ENCODE data around the gene FGF14.

FGF14 gene

DNA sequence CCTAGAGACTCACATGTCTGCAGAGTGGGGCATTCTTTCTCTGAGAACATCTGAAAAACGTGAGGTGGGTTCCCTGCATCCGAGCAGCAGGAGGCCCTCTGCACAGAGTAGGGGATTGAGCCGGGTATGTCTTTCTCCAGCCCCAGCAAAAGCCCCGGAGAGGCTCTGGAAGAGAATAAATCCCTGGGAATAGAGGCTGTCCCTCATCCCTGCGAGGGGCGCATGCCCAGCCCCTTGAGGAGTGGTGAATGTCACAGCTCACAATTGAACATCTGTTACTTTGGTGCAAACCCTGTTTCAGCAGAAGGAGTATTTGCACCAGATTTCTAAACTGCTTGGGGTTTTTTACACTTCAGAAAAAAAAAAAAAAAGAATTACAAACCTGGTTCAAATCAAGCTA, 164.6 kb downstream of the FGF14 start:
- peak; percentile 83 for DNase-seq

DNA sequence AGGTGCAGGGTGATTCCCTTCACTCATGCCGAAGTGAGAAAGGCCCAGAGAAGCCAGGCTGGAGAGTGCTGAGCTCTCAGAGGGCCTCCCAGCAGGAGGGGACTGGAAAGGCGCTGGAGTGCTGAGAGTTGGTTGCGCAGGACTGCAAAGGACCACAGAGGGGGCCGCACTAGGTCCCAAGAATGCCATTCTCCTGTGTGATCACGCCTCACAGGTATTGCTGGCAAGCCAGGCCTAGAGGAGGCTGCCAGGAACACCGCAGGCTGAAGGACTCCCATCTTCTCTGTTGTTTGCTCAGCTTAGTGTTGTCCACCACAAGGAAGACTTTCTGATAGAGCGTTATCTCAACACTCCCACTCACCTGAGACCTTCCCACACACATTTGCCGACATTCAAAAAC, 165.0 kb downstream of the FGF14 start:
- no peak for DNase-seq

DNA sequence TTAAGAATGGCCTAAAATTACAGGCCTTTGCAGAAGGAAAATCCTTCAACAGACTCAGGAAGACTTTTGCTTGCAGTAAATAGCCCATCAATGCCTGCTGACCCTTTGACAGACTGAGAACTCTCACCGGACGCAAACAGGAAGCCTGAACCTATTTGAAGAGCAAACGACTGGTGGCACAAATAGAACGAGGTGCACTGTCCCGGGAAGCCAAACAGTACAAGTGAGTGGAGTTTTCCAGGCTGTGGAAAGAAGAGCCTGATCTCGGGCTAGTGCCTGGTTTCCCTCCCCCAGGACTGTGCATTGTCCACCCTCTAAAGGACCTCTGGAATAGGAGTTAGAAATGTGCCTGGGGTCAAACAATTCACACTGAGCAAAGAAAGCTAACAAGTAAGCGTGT, 165.5 kb downstream of the FGF14 start:
- DNase-seq, result no peak

DNA sequence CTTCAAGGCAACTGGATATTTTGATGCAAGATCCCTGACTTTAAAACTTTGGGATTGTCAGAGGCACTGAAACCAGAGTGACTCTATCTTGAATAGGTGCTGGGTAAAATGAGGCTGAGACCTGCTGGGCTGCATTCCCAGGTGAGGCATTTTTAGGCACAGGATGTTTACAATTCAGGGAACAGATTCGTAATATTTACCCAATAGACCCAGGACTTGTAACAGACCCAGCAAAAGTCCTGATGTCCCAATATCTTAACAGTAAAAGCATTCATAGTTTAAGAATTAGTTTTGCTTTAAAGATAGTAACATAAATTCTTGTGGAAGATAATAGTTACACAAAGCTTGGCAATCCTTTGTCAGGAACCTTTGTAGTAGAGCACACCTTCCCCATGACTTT, 166.2 kb downstream of the FGF14 start:
- no peak for DNase-seq

DNA sequence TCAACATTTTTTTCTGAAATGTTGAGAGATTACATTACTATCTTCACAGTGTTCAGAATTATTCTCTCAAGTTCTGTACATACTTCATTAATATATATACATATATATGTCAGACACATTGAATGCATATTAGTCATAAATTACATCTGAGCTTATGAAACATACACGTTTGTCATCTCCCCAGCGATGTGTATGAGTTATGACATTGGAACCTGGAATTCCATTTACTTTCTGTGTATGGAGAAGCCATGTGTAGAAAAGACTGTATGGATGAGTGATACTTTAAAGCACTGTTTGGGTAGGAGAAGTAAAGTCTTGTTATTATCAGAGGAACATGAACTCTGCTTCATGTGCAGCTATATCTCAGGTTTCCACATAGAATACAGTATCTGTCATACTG, 167.2 kb downstream of the FGF14 start:
- no peak for DNase-seq

DNA sequence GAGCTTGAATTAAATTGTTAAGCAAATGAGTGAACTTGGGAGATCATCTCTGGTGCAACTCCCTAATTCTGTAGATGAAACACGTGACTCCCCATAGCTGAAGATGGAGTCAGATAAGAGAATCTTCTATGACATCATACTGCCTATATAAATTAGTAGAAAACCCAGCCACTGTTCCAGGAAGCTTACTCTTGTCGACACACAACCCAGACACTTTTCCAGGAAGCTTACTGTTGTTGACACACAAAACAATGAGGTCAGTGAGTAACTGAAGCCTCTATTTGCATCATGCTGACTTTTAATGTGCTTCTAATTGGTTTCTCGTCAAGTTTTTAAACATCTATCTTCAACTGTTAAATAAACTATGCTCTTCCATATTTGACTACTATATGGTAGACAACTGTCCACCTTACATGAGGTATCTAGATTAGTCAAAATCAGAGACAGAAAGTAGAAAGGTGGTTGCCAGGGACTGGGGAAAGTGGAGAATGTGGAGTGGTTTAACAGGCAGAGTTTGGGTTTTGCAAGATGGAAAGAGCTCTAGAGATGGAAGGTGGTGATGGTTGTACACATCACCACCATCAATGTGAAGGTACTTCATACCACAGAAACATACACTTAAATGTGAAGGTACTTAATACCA, 168.2 kb downstream of the FGF14 start:
- no peak for DNase-seq

DNA sequence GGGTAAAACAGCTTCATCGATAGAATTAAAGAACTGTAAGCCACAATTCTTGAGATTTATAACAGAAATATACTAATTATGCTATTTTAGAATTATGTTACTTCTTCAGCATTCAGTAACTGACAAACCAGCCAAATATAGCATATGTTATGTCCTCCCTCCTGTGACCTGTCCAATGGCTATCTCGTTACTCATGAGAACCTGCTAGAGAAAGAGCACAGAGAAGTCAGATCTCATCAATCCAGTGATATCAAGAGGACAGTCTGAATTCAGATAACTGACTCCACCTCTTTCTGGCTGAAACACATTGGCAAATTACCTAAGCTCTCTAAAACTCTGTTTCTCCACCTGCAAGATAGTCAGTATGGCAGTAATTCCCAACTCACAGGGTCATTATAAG, 170.4 kb downstream of the FGF14 start:
- DNase-seq, result no peak

DNA sequence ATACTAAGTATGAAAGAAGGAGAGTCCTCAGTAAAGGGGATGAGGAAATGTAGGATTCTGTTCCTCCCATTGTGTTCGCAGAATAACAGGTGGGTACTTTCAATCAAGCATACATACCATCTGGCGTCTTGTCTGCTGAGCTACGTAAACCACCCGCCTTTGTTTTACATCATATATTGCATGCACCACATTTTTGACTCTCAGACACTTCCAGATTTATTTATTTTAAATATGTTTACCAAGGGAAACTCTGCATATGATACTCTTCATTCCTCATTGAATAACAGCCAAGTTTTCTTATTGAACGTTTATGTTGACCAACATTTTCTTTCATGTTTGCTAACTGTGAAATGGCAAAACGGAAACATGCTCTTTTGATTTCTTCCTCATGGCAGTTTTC, 174.1 kb downstream of the FGF14 start:
- DNase-seq, result peak; percentile 93

DNA sequence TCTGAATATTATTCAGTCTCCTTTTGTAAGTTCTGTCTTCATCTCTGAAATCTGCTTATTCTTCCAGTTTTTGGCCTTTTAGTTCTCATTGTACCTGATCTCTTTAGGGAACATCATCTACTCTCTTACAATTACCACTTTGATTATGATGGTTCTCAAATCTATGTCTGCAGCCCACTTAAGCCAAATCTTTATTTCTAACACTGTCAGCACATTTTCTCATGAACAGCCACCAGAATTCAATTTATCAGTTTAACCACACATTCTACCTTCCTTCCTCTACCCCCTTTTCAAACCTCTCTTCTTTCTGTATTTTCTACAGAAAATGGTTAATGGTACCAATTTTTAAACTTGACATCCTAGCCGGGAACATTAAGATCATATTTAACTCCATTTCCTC, 175.3 kb downstream of the FGF14 start:
- no peak for DNase-seq

DNA sequence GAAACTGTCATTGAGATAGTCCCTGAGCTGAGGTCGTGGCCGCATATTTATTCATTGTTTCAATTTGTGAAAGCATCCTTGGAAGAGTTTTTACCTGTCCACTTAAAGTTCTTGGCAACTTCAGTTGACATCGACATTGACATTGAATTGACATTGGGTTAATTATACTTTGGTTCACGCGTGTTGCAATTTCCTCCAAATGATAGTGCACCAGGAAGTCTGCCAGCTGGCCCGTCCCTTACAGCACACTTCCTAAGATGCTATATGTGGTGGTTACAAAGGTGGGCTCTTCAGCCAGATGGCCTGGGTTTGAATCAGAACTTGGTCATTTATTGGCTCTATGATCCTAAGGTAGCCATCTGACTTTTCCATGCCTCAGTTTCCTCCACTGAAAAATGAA, 176.0 kb downstream of the FGF14 start:
- DNase-seq, result no peak

DNA sequence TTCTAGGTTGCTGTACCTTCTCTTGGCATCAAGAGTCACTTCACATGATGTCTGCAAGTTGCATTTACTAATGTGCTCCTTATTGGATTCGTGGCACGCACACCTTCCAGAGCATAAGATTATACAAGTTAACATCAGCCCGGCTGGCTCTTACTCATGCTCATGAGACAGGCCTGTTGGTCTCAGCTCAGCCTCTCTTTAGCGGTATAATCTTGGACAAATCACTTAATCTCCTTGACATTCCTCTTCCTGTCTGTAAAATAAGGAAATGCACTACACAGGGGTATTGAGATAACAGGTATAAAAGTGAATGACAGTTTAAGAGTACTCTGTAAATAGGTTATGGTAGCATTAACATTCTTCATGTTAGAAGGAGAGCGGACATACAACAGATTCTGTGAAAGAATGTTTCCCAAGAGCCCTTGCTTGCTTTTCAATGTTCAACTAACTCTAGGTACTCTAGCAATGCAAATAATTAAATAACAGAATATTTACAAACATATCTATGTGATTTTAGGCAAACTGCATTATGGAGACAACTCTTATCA, 181.1 kb downstream of the FGF14 start:
- no peak for DNase-seq

DNA sequence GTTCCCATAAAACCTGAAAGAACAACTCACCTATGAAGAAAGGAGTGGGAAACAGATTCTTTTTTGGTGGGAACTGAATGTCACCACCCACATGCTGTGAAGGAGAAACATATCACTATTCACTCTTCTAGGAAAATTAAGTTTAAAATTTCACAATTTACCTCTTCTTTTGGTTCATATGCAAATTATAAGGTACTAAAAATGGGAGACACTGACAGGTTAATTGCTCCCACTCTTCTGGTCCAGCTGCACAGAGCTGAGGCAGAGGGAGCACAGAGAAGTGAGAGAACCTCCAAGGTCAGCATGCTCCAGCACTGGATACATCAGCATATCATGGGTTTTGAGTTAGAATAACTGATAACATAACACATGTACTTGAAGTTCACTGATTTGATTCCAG, 186.9 kb downstream of the FGF14 start:
- no peak for DNase-seq

DNA sequence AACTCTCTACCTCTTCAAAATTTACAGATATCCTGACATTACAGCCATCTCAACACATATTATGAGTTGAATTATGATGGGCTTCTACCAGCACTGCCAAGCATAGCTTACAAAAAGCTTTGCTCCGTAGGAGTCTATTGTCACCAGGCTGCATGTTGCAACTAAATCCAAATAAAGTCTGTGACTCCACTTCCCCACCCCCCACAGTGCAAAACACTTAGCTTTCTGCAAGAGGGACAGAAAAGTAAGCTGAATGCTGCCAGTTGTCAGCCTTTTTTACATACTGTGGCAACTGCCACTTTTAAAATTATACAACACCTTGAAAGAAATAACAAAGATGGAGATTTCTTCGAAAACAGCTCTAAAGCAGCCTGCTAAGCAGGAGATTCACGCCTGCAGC, 189.1 kb downstream of the FGF14 start:
- DNase-seq, result no peak

DNA sequence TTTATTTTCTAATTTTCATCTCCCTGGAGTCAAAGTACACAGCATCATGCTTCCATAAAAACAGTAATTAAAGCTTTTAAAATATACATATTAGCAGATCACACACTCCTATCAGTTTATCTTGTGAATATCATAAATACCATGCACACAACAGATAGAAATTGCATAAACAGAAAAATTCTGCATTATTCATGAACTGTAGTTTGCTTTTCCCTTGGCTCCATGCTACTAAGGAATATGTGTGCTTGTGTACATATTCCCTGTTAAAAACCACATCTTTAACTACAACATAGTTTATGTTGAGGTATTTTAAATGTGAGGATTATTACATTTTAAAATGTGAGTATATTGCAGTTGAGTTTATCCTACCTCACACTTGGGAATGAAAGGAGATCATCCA, 193.5 kb downstream of the FGF14 start:
- no peak for DNase-seq

DNA sequence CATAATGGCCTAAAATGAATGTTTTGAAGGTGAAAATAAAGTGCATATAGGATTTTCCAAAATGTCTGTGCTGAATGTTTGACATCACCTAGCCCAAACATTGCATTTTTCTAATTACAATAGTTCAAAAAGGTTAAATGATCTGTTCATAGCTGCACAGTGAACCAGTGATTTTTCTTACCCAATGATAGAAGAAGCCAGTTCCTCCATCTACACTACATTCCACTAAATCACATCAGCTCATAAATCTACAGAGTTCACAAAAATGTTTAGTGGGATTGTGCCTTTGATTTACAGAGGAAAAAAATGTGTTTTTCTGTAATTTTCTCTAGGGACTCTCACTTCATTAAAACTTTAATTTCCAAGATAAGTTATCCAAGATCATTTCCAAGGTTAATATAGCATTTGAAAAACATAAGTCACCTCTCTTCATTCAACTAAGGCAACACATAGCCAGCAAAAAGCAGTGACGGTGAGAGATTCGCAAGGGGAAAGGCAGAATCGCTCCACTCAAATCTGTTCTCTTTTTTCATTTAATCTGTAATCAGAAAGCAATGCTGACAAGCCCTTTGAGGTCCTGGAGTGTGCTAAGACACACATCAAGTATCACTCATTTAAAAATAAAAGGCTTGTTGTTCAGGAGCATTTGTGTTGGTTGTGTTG, 194.0 kb downstream of the FGF14 start:
- DNase-seq, result no peak

DNA sequence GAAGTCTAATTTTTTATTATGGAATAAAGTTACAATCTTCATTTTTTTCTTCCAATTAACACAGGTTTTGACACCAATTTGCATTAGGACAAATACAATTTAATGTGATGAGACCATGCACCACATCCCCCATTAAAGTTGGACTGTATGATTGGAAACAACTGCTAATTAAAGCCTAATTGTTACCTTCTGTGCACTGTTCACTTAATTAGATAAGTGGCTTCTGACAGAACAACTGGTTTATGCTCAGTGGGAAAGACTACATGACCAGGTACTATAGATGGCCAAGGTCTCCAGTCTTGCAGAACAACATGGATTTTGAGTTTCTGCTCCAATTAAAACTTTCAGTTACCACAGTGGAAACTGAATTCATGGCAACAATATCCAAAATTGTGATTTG, 198.1 kb downstream of the FGF14 start:
- DNase-seq, result no peak

DNA sequence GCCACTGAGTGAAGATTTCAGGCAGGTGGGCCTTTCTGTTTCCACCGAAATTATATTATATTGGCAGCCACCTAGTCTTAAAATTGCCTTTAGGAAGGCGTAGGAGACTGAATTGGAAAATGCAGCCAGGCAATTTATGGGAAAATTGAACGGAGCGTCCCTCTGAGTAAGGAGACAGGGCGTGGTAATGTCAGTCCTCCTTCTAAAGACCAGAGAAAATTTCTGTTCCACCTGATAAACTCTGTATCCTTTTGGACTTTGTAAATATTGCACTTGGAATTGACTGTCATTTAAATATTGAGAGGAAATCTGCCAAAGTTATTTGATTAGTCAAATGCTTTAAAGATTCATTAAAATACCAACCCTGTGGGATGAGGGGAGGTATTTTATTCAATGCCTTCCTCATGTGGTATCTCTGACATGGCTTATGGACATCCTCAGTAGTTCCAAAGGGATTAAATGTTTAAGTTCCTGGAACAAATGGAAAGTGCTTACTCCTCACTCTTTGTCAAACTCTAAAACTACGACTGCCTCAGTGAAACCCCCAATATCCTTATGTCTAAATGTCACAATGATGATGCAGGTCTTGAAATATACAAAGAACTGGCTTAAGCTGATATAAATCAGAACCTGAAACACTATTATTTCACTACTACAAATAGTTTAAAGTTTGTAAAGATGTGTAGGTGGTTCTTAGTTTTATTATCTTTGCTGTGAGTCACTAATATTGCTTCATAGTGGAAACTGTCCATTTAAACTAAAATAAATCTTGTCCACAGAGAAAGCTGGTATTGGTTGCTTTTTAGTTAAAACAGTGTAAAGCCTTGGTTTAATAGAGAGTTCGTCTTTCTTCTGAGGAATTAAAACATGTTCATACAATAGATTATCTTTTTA, 203.2 kb downstream of the FGF14 start:
- DNase-seq, result no peak

DNA sequence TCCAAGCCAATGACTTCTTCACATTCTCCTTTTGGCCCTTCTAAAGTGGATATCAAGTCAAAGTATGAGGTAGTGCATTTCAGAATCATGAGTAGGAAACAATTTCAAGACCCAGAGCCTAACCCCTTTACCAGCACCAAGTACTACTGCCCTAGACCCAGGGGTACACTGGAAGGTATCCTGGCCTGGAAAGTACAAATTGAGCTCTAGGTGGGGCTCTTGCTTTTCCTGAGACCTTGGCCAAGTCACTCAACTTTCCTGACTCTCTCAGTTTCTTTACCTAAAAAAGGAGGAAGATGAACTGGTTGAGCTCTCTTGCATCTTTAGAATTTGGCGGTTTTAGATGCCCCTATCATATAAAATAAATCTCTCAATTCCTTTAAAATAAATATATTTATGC, 204.7 kb downstream of the FGF14 start:
- peak; percentile 36 for DNase-seq

DNA sequence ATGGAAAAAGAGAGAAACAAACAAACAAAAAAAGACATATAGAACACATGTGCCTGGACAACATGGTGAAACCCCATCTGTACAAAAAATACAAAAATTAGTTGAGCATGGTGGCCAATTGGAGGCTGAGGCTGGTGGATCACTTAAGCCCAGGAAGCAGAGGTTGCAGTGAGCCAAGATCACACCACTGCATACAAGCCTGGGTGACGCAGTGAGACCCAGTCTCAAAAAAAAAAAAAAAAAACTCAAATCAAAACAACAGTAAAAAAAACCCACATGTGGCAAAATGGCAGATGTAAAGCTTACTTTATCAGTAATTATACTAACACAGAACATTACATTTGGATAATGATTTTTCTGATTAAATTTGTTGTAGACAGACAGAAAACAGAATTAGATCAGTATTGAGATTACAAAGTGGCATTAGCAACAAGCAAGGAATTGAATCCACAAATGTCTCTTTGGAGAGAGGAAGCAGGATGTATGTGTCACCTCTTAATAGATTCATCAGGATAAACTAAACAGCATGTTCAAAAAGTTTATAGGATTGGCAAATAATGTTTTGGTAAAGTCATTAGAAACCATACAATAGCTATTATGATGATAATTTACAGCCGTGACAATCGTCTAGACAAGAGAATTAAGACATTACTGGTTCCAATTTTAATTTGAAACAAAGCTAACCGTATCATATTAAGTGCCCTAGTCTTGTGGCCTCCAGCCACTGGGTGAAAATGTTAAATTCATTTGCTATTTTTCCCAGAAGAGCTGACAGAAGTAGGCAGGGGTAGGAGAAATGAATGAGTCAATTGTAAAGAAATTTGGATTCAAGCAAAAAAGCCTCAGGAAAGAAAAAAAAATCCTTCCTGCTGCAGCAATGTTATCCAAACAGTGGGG, 206.0 kb downstream of the FGF14 start:
- DNase-seq, result no peak

DNA sequence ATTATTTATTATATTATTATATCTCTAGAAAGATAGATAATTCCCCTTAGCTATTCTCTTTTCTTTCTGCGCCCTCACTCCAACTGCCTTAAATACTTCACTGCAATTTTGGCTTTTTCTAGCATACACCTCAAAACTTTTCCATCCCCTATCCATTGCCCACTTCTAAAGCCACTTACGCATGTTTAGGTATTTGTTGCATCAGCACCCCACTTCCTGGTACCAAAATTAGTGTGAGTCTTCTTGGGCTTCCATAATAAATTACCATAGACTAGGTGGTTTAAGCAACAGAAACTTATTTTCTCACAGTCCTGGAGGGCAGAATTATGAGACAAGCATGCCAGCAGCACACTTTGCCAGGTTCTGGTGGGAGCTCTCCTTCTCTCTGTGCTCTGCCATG, 209.0 kb downstream of the FGF14 start:
- DNase-seq, result no peak

DNA sequence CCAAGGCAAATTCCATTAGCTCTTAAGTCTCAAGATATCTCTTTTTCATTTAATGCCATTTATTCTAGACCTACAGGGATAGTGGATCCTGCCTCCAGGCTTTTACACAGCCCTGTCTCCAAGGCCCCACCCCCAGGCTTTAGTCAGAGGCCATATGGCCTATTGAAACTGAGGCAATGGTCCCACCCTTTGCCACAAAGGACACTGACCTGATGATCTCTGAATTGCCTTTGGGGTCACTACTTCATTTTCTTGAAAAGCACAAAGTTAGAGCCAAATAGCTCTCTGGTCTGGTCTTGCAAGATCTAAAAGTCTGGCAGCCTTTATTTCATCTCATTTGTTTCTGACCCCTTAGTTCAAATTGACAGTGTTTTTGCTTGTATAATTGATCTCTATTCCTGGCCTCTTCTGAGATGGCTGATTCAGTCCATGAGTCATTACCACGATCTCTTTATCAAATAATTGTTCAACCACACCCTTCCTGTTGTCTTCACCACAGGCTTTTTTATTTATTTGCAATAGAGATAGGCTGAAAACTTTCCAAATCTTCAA, 209.8 kb downstream of the FGF14 start:
- no peak for DNase-seq

DNA sequence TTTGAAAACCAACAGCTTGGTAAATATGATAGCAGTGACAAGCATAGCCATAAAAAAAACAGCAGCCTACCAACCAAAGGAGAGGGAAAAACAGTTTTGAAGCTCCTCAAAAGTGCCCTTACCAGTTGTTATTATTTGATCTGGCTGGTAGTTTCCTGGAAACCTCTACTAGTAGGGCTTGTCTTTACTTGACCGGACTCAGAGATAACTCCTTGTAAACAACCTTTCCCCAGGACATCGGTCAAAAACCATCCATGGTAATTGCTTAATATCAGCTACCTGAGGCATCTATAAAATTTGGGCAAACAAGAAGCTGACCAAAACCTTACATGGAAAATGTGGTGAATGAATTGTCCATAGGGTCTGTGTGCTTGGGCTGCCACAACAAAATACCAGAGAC, 210.9 kb downstream of the FGF14 start:
- no peak for DNase-seq

Data from NCI-H2171 treated with DMSO at 0.1 percent for 48 hours (cell line).